ENCODE data around the gene CXCL11. TPM values are rescaled to one million over a fixed set of nuclear protein-coding genes. Genes with fewer than 3 reads are reported as not detected.

Gene CXCL11
- polyA plus RNA-seq, 1 of the 3 experiments (the other 2 are of a cell fraction): not detected

DNA sequence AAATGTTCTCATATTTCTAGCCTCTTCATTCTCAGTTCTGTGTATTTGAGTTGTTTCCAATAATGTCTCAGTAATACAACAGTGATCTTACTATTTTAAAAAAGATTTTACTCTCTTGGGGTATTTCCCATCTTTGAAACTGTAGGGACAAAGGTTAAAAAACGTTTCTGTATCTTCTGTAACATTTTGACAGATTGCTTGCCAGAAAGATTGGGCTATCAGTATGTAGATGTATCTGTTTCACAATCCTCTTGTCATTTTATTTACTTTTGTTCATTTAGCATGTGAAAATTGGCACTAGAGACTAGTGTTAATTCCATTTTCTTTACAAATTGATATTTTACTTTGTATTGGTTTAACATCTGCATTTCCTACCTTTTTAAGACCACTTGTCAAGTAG lies 22.3 kb downstream of the CXCL11 start:
- TF ChIP-seq FOSL2 (IDR thresholded peaks at IDR 0.05; ENCODE audit: borderline replicate concordance, low read depth) (no peak), JUND (IDR thresholded peaks at IDR 0.05) (no peak), MXI1 (IDR thresholded peaks at IDR 0.05; ENCODE audit: low read depth, low read length) (no peak), TAF1 (IDR thresholded peaks at IDR 0.05; ENCODE audit: borderline replicate concordance, low read depth, low read length) (no peak), RAD21 (IDR thresholded peaks at IDR 0.05; ENCODE audit: low read length) (no peak), RCOR1 (IDR thresholded peaks at IDR 0.05; ENCODE audit: low read length) (no peak), RXRA (IDR thresholded peaks at IDR 0.05; ENCODE audit: borderline replicate concordance, low read depth) (no peak), RFX5 (IDR thresholded peaks at IDR 0.05; ENCODE audit: low read length) (no peak), FOXM1 (IDR thresholded peaks at IDR 0.05; ENCODE audit: low read depth) (no peak), NFIC (IDR thresholded peaks at IDR 0.05; ENCODE audit: borderline replicate concordance) (no peak)
- TF ChIP-seq, protein P1, sequence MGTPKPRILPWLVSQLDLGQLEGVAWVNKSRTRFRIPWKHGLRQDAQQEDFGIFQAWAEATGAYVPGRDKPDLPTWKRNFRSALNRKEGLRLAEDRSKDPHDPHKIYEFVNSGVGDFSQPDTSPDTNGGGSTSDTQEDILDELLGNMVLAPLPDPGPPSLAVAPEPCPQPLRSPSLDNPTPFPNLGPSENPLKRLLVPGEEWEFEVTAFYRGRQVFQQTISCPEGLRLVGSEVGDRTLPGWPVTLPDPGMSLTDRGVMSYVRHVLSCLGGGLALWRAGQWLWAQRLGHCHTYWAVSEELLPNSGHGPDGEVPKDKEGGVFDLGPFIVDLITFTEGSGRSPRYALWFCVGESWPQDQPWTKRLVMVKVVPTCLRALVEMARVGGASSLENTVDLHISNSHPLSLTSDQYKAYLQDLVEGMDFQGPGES (IDR thresholded peaks at IDR 0.05; ENCODE audit: low read depth, low read length): no peak
- TF ChIP-seq, protein P2, sequence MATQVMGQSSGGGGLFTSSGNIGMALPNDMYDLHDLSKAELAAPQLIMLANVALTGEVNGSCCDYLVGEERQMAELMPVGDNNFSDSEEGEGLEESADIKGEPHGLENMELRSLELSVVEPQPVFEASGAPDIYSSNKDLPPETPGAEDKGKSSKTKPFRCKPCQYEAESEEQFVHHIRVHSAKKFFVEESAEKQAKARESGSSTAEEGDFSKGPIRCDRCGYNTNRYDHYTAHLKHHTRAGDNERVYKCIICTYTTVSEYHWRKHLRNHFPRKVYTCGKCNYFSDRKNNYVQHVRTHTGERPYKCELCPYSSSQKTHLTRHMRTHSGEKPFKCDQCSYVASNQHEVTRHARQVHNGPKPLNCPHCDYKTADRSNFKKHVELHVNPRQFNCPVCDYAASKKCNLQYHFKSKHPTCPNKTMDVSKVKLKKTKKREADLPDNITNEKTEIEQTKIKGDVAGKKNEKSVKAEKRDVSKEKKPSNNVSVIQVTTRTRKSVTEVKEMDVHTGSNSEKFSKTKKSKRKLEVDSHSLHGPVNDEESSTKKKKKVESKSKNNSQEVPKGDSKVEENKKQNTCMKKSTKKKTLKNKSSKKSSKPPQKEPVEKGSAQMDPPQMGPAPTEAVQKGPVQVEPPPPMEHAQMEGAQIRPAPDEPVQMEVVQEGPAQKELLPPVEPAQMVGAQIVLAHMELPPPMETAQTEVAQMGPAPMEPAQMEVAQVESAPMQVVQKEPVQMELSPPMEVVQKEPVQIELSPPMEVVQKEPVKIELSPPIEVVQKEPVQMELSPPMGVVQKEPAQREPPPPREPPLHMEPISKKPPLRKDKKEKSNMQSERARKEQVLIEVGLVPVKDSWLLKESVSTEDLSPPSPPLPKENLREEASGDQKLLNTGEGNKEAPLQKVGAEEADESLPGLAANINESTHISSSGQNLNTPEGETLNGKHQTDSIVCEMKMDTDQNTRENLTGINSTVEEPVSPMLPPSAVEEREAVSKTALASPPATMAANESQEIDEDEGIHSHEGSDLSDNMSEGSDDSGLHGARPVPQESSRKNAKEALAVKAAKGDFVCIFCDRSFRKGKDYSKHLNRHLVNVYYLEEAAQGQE (IDR thresholded peaks at IDR 0.05; ENCODE audit: low read depth, low read length): no peak
- Histone ChIP-seq H4K20me1 (ENCODE audit: insufficient read depth) (no peaks in the 10 kb centered on the region), H2AFZ (ENCODE audit: low read depth) (no peak overlapping the region), H3K36me3 (replicated peaks in 1 of 2; ENCODE audit: control insufficient read depth in 1 of 2, insufficient read depth in 2 of 2, low read length in 1 of 2) (no peaks in the 10 kb centered on the region), H3K79me2 (ENCODE audit: insufficient read depth) (no peaks in the 10 kb centered on the region), H3K9me3 (no peaks in the 10 kb centered on the region), H3K9me2 (no peaks in the 10 kb centered on the region), H3K4me2 (no peak overlapping the region), H3K4me3 (ENCODE audit: low read depth in 2 of 2, low read length in 1 of 2) (no peak overlapping the region), H3K4me1 (ENCODE audit: control insufficient read depth in 1 of 2, insufficient read depth in 2 of 2, low read depth in 1 of 2, low read length in 1 of 2) (peaks cover 0 to 5% of the 10 kb centered on the region in 2 experiments; a peak in 1 of 4 replicates), H3K27me3 (ENCODE audit: insufficient read depth) (no peaks in the 10 kb centered on the region), H3K9ac (no peak overlapping the region), H3K27ac (ENCODE audit: low read depth in 2 of 2, low read length in 1 of 2) (no peak overlapping the region), H3F3A (replicated peaks; ENCODE audit: insufficient read depth) (peaks cover 3% of the 10 kb centered on the region)
- WGBS (ENCODE audit: low lambda C conversion rate): 4% methylated on average over 1 of the region's 1 CpG
- ChIA-PET POLR2A (no interaction called here), CTCF (interaction anchor here (1.7 kb wide), 1 partner anchor 17 kb away, joined by 10 read pairs; no protein-coding TSS in a partner anchor)
- no peak for DNase-seq

DNA sequence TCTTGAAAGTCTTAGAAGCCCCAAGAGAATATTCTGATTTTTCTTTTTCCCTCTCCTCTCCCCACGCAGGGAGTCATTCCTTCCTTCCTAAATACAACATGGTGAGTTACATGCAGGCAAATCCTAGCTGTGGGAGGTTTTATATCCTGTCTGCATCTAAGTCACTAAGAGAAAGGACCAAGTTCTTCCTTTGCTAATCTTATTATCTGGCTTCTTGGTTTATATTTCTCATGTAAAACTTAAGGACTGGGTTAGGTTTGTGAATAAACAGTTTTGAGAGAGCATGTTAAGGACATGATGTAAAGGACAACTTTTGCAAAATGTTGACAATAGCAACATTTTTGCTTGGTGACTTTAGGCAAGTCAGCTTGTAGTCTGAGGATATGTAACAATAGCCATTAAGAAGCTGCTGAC lies 23.5 kb downstream of the CXCL11 start:
- no peak overlapping the region for H3K4me3 ChIP-seq (ENCODE audit: low read depth in 2 of 2, low read length in 1 of 2)
- POLR2A ChIA-PET: no interaction called here
- CTCF ChIA-PET: interaction anchor here (1.0 kb wide), 1 partner anchor 16 kb away, joined by 4 read pairs; no protein-coding TSS in a partner anchor
- no peaks in the 10 kb centered on the region for H3K36me3 ChIP-seq (replicated peaks in 1 of 2; ENCODE audit: control insufficient read depth in 1 of 2, insufficient read depth in 2 of 2, low read length in 1 of 2)
- H2AFZ ChIP-seq (ENCODE audit: low read depth): peak overlapping the region; percentile 70; the same call in 1 of the 2 replicates
- peak overlapping the region in 1 of 2 experiments; percentile 20; a peak in 1 of 4 replicates for H3K27ac ChIP-seq (ENCODE audit: low read depth in 2 of 2, low read length in 1 of 2)
- H3K9ac ChIP-seq: no peak overlapping the region
- H4K20me1 ChIP-seq (ENCODE audit: insufficient read depth): no peaks in the 10 kb centered on the region
- no peaks in the 10 kb centered on the region for H3K9me2 ChIP-seq
- no peaks in the 10 kb centered on the region for H3K27me3 ChIP-seq (ENCODE audit: insufficient read depth)
- H3K4me2 ChIP-seq: 0 out of 2 replicates have a peak overlapping the region, but pooled peaks have one; percentile 5
- no peak for DNase-seq
- 84% methylated on average over 1 of the region's 1 CpG for WGBS (ENCODE audit: low lambda C conversion rate)
- H3K4me1 ChIP-seq (ENCODE audit: control insufficient read depth in 1 of 2, insufficient read depth in 2 of 2, low read depth in 1 of 2, low read length in 1 of 2): peaks cover 0 to 5% of the 10 kb centered on the region in 2 experiments; a peak in 1 of 4 replicates
- peaks cover 3% of the 10 kb centered on the region for H3F3A ChIP-seq (replicated peaks; ENCODE audit: insufficient read depth)
- no peaks in the 10 kb centered on the region for H3K9me3 ChIP-seq
- H3K79me2 ChIP-seq (ENCODE audit: insufficient read depth): no peaks in the 10 kb centered on the region
- no peak for TF ChIP-seq RXRA (IDR thresholded peaks at IDR 0.05; ENCODE audit: borderline replicate concordance, low read depth)
- TF ChIP-seq, protein P3, sequence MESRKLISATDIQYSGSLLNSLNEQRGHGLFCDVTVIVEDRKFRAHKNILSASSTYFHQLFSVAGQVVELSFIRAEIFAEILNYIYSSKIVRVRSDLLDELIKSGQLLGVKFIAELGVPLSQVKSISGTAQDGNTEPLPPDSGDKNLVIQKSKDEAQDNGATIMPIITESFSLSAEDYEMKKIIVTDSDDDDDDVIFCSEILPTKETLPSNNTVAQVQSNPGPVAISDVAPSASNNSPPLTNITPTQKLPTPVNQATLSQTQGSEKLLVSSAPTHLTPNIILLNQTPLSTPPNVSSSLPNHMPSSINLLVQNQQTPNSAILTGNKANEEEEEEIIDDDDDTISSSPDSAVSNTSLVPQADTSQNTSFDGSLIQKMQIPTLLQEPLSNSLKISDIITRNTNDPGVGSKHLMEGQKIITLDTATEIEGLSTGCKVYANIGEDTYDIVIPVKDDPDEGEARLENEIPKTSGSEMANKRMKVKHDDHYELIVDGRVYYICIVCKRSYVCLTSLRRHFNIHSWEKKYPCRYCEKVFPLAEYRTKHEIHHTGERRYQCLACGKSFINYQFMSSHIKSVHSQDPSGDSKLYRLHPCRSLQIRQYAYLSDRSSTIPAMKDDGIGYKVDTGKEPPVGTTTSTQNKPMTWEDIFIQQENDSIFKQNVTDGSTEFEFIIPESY (IDR thresholded peaks at IDR 0.05; ENCODE audit: borderline replicate concordance, low read depth): no peak
- TF ChIP-seq NRF1 (IDR thresholded peaks at IDR 0.05; ENCODE audit: low read depth, low read length): no peak
- TF ChIP-seq EZH2phosphoT487 (IDR thresholded peaks at IDR 0.05; ENCODE audit: borderline replicate concordance, low read depth): no peak
- TF ChIP-seq, protein P4, sequence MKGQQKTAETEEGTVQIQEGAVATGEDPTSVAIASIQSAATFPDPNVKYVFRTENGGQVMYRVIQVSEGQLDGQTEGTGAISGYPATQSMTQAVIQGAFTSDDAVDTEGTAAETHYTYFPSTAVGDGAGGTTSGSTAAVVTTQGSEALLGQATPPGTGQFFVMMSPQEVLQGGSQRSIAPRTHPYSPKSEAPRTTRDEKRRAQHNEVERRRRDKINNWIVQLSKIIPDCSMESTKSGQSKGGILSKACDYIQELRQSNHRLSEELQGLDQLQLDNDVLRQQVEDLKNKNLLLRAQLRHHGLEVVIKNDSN (IDR thresholded peaks at IDR 0.05; ENCODE audit: borderline replicate concordance, low read depth): no peak
- no peak for TF ChIP-seq EP300 (IDR thresholded peaks at IDR 0.05; ENCODE audit: borderline replicate concordance in 1 of 2, low read depth in 1 of 2, low read length in 1 of 2)
- TF ChIP-seq GABPA (IDR thresholded peaks at IDR 0.05; ENCODE audit: low read depth): no peak
- TF ChIP-seq NFIC (IDR thresholded peaks at IDR 0.05; ENCODE audit: borderline replicate concordance): no peak
- no peak for TF ChIP-seq TCF12 (IDR thresholded peaks at IDR 0.05)
- no peak for TF ChIP-seq FOSL2 (IDR thresholded peaks at IDR 0.05; ENCODE audit: borderline replicate concordance, low read depth)
- no peak for TF ChIP-seq FOXJ3 (CRISPR knock-in tag; IDR thresholded peaks at IDR 0.05)
- no peak for TF ChIP-seq SMC3 (IDR thresholded peaks at IDR 0.05; ENCODE audit: low read depth, low read length)
- no peak for TF ChIP-seq MEF2A (IDR thresholded peaks at IDR 0.05; ENCODE audit: borderline replicate concordance, low read depth)
